Measurements from ENCODE around the gene AK5. TPM values are rescaled to one million over a fixed set of nuclear protein-coding genes. Genes with fewer than 3 reads are reported as not detected.
A peak's percentile ranks its signal among the peaks of the same experiment; 100 is the strongest.

The AK5 gene
- total and polyA plus RNA-seq, 2 of the 4 experiments (the other 2 are of a cell fraction) = 22.5 to 25.8 TPM

DNA sequence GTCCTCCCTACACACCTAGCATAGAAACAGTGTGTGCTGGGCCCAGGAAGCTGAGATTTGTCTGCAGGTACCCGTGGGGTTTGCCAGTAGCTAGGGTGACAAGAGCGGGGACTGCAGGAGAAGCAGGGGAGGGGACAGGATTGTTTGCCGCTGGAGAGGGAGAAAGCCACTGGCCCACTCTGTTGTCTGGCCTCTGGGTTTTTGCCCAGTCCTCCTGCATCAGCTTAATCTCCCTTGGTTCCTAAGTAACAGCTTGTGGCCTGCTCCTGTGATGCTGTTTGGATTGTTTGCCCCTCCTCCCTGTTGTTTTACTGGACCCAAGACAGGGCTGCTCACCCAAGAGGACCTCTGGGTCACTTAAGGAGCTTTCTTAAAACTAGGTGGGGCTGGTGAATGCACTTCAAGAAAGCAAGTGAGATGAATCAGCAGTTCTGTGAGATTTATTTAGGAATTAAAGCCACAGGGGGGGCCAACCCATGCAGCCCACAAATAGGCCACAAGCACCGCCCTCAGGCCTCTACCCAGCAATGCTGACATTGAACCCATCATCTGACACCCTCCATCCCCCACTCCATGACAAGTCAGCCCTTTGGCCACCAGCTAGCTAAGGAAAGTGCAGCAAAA, 257.8 kb downstream of the AK5 start:
- Histone ChIP-seq H3K27ac (ENCODE audit: insufficient read depth, low read length) (peak overlapping the region; percentile 84), H3K4ac (ENCODE audit: low read depth, low read length) (peak overlapping the region; percentile 96), H2BK5ac (ENCODE audit: low read depth, low read length, poor library complexity, severe bottlenecking) (peak overlapping the region; percentile 96), H4K8ac (ENCODE audit: low read depth in 2 of 2, low read length in 2 of 2) (peak overlapping the region; percentile 64 to 93), H3K9me3 (ENCODE audit: control insufficient read depth, insufficient read depth, low read length) (no peaks in the 10 kb centered on the region), H4K20me1 (ENCODE audit: insufficient read depth, low read length) (no peaks in the 10 kb centered on the region), H3K18ac (ENCODE audit: low read depth, low read length) (peak overlapping the region; percentile 76), H3K4me3 (ENCODE audit: insufficient read depth, low read depth, low read length) (no peak overlapping the region), H3K79me1 (ENCODE audit: low read depth in 1 of 2, low read length in 2 of 2) (peaks cover 4 to 42% of the 10 kb centered on the region in 2 experiments; a peak in 2 of 4 replicates), H2AK9ac (replicated peaks; ENCODE audit: low read depth, low read length, poor library complexity) (peak overlapping the region; percentile 95), H2BK15ac (ENCODE audit: low read depth, low read length) (peak overlapping the region; percentile 75; the same call in 2 of the 3 replicates), H3K23ac (ENCODE audit: low read depth, low read length) (peak overlapping the region; percentile 73), H3K4me1 (ENCODE audit: control insufficient read depth, insufficient read depth, low read length) (peaks cover 24% of the 10 kb centered on the region), H2BK20ac (ENCODE audit: low read depth, low read length) (peak overlapping the region; percentile 93), H4K91ac (ENCODE audit: insufficient read depth, low read depth, low read length) (peak overlapping the region; percentile 96), H3K14ac (replicated peaks; ENCODE audit: low read depth, low read length) (peak overlapping the region; percentile 86), H3K9me1 (ENCODE audit: insufficient read depth, low read length) (peaks cover 19% of the 10 kb centered on the region), H3K56ac (ENCODE audit: extremely low read depth, insufficient read depth, low read length) (peak overlapping the region; percentile 86), H2AK5ac (ENCODE audit: low read depth, low read length) (peak overlapping the region; percentile 89), H3K9ac (ENCODE audit: low read depth, low read length) (peak overlapping the region; percentile 50), H2BK120ac (ENCODE audit: low read depth, low read length) (peak overlapping the region; percentile 97), H3K4me2 (ENCODE audit: low read depth, low read length) (peak overlapping the region; percentile 21), H3K36me3 (ENCODE audit: control insufficient read depth, insufficient read depth, low read length) (no peaks in the 10 kb centered on the region), H4K5ac (ENCODE audit: low read depth, low read length) (peak overlapping the region; percentile 47), H2AFZ (replicated peaks; ENCODE audit: low read length, poor library complexity) (peak overlapping the region; percentile 45), H3K27me3 (ENCODE audit: control insufficient read depth, insufficient read depth, low read length) (no peaks in the 10 kb centered on the region)
- dilution Hi-C loops (cut with HindIII; ENCODE audit: low sequenced_read_pairs, unreplicated experiment) = no loop called here
- ATAC-seq (ENCODE audit: low read depth) (peak; percentile 56), DNase-seq (peak; percentile 81)
- no TSS peak for BruUV-seq (replicated peaks)
- TF ChIP-seq CHD1 (IDR thresholded peaks at IDR 0.05; ENCODE audit: low read depth, low read length) = no peak
- no peak for TF ChIP-seq RFX5 (IDR thresholded peaks at IDR 0.05; ENCODE audit: low read depth, low read length)
- TF ChIP-seq BHLHE40 (IDR thresholded peaks at IDR 0.05; ENCODE audit: low read depth, low read length) = no peak
- peak; percentile 61 for TF ChIP-seq MAFK (IDR thresholded peaks at IDR 0.05; ENCODE audit: low read depth, low read length)
- peak; percentile 79 for TF ChIP-seq NFE2L2 (IDR thresholded peaks at IDR 0.05; ENCODE audit: low read depth, low read length)
- in situ Hi-C loops (cut with MboI; ENCODE audit: low sequenced_read_pairs) = no loop called here
- WGBS, 2 experiments (ENCODE audit: extremely low coverage in 2 of 2, insufficient read length in 1 of 2) = 0% methylated on average over 1 of the region's 4 CpGs; no CpG with 5 or more reads in 1 of the 2 experiments
- ChIA-PET POLR2A (ENCODE audit: unreplicated experiment) (interaction anchor here (0.5 to 0.6 kb wide), 4 partner anchors 9 to 23 kb away, joined by 3 to 15 read pairs (median 8); no protein-coding TSS in a partner anchor), CTCF (no interaction called here)
- intact Hi-C loops (cut with micrococcal nuclease) = loop anchor here (1.0 kb wide), 1 partner anchor 144 kb away; no protein-coding TSS in a partner anchor
